Endothelial cell (in vitro differentiated cells): Measurements from ENCODE around the gene ASGR2. TPM values are rescaled to one million over a fixed set of nuclear protein-coding genes. Genes with fewer than 3 reads are reported as not detected.
"Not testable (repeated sequence)": the region's sequence is repeated elsewhere in the genome, so short reads cannot be mapped to it uniquely, and the experiment has no call there.

Experiments used
- DNase-seq: peaks from one replicate; pipeline ENCODE4 v3.0.0; 2021; ENCODE audit warnings: low spot score
- H3K27ac Mint-ChIP-seq: one replicate; pipeline ENCODE4 v1.8.0; 2021; ENCODE audit warnings: mixed read lengths, inconsistent platforms; ENCODE audit not compliant: unreplicated experiment
- H3K27me3 Mint-ChIP-seq: one replicate; pipeline ENCODE4 v1.8.0; 2021; ENCODE audit warnings: mild to moderate bottlenecking, moderate library complexity, mixed read lengths, inconsistent platforms; ENCODE audit not compliant: unreplicated experiment
- H3K36me3 Mint-ChIP-seq: one replicate; pipeline ENCODE4 v1.8.0; 2021; ENCODE audit warnings: mild to moderate bottlenecking, low read depth, mixed read lengths, inconsistent platforms; ENCODE audit not compliant: unreplicated experiment
- H3K4me1 Mint-ChIP-seq: one replicate; pipeline ENCODE4 v1.8.0; 2021; ENCODE audit warnings: mild to moderate bottlenecking, mixed read lengths, inconsistent platforms; ENCODE audit not compliant: unreplicated experiment
- H3K4me3 Mint-ChIP-seq: one replicate; pipeline ENCODE4 v1.8.0; 2021; ENCODE audit warnings: mild to moderate bottlenecking, mixed read lengths, inconsistent platforms; ENCODE audit not compliant: unreplicated experiment
- H3K9me3 Mint-ChIP-seq: one replicate; pipeline ENCODE4 v1.8.0; 2021; ENCODE audit warnings: mixed read lengths, inconsistent platforms; ENCODE audit not compliant: unreplicated experiment
- total RNA-seq: library from RNA; stranded (reverse); fragmentation: NEBNext Ultra II Directional; extraction: Animal tissue kit (Norgen Biotek cat#: 25700); gene quantifications from one replicate; pipeline ENCODE4 v1.2.1, GENCODE V29; 2021; ENCODE audit not compliant: unreplicated experiment
- TF ChIP-seq, protein P1 (sequence below): fragments of 200-600 bp; sonication (generic); IDR thresholded peaks from one replicate; pipeline ENCODE4 v1.5.0; 2021; ENCODE audit warnings: antibody characterized with exemption; ENCODE audit not compliant: unreplicated experiment

The ASGR2 gene
- total RNA-seq, 1 donor from 2014 or later: 0.41 TPM

DNA sequence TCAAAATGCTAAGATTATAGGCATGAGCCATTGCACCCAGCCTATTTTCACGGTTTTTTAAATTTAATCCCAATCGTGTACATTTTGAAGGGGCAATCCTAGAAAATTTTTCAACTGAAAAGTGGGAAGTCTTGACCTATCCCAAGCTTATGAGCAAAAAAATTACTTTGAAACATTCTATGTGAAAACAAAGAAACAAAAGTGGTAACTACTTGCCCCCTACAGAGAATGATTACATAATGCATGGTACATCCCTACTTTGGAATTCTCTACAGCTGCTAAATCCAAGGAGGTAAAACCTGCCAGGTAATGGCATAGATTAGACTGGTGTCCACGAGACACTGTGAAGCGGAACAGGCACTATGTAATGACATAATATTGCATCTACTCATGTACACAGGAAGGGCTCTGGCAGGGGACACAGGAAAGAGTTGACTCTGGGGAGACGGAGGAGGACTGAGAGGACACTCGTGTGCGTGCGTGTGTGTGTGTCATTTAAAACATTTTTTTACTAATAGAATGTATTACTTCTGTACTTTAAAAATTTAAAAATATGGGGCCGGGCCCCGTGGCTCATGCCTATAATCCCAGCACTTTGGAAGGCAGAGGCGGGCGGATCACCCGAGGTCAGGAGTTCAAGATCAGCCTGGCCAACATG, 15.7 kb downstream of the ASGR2 start:
- Mint-ChIP-seq H3K4me3 (no peak overlapping the region), H3K4me1 (peaks cover 31% of the 10 kb centered on the region), H3K27me3 (peaks cover 12% of the 10 kb centered on the region), H3K36me3 (peaks cover 3% of the 10 kb centered on the region), H3K9me3 (no peaks in the 10 kb centered on the region), H3K27ac (no peak overlapping the region)
- DNase-seq: no peak
- TF ChIP-seq, protein P1, sequence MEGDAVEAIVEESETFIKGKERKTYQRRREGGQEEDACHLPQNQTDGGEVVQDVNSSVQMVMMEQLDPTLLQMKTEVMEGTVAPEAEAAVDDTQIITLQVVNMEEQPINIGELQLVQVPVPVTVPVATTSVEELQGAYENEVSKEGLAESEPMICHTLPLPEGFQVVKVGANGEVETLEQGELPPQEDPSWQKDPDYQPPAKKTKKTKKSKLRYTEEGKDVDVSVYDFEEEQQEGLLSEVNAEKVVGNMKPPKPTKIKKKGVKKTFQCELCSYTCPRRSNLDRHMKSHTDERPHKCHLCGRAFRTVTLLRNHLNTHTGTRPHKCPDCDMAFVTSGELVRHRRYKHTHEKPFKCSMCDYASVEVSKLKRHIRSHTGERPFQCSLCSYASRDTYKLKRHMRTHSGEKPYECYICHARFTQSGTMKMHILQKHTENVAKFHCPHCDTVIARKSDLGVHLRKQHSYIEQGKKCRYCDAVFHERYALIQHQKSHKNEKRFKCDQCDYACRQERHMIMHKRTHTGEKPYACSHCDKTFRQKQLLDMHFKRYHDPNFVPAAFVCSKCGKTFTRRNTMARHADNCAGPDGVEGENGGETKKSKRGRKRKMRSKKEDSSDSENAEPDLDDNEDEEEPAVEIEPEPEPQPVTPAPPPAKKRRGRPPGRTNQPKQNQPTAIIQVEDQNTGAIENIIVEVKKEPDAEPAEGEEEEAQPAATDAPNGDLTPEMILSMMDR: no peak

DNA sequence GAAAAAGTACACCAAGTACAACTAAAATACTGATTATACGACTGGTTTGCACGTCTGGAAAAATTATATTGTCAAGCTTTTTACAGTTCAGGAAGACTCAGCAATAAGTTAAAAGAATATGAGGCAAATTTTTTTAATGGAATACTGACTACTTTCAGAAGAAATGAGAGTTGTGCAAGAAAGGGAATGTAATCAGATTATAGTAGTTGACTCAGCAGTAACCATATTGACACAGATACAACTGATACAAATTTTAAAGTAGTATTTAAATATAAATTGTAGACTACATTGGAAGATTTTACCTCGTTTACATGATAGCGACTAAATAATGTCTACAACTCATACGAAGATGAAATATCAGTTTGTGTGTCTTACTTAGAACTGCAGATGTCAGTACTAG, 16.7 kb downstream of the ASGR2 start:
- no peak for DNase-seq
- Mint-ChIP-seq H3K9me3 (no peaks in the 10 kb centered on the region), H3K27me3 (peaks cover 17% of the 10 kb centered on the region), H3K4me1 (peaks cover 34% of the 10 kb centered on the region), H3K27ac (no peak overlapping the region), H3K36me3 (peaks cover 3% of the 10 kb centered on the region), H3K4me3 (no peak overlapping the region)
- TF ChIP-seq, protein P1: no peak

DNA sequence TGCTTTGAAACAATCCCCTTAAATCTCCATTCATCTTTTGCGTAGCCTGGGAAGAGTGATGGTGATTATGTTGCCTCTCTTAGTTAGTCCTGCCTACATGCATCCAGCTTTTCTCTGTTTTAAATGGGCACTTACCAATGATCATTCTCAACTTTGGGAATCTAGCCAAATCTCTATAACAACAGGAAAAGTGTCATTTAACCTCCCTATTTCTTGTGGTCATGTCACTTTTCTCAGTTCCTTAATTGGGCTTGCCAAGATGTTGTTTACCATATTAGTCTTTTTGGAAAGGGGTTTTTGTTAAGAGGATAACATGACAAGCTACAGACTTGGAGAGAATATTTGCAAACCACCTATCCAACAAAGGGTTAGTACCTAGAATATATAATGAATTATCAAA, 19.0 kb downstream of the ASGR2 start:
- no peak overlapping the region for H3K27ac Mint-ChIP-seq
- no peak overlapping the region for H3K4me3 Mint-ChIP-seq
- no peak for DNase-seq
- H3K27me3 Mint-ChIP-seq: peaks cover 14% of the 10 kb centered on the region
- H3K4me1 Mint-ChIP-seq: peaks cover 22% of the 10 kb centered on the region
- peaks cover 3% of the 10 kb centered on the region for H3K36me3 Mint-ChIP-seq
- H3K9me3 Mint-ChIP-seq: no peaks in the 10 kb centered on the region
- TF ChIP-seq, protein P1: no peak

DNA sequence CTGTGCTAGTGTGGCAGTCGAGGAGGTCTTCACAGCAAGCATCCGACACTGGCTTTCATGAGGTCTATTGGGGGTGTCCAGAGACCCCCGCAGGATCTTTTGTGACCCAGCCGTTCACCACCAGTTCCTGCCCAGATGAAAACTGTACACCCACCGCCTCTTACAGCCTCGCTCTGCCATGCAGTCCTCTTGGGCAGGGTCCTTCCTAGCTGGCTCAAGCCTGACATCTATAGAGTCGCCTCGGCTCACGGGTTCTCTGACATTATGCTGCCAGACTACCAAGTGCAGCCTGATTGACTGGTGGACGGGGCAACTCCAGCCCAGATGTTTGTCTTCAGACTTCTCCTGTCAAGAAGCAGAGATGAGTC, 20.0 kb downstream of the ASGR2 start:
- peaks cover 14% of the 10 kb centered on the region for H3K27me3 Mint-ChIP-seq
- TF ChIP-seq, protein P1: no peak
- no peak overlapping the region for H3K4me3 Mint-ChIP-seq
- no peaks in the 10 kb centered on the region for H3K9me3 Mint-ChIP-seq
- peaks cover 19% of the 10 kb centered on the region for H3K4me1 Mint-ChIP-seq
- H3K36me3 Mint-ChIP-seq: peaks cover 3% of the 10 kb centered on the region
- no peak for DNase-seq
- peak overlapping the region; percentile 90 for H3K27ac Mint-ChIP-seq

DNA sequence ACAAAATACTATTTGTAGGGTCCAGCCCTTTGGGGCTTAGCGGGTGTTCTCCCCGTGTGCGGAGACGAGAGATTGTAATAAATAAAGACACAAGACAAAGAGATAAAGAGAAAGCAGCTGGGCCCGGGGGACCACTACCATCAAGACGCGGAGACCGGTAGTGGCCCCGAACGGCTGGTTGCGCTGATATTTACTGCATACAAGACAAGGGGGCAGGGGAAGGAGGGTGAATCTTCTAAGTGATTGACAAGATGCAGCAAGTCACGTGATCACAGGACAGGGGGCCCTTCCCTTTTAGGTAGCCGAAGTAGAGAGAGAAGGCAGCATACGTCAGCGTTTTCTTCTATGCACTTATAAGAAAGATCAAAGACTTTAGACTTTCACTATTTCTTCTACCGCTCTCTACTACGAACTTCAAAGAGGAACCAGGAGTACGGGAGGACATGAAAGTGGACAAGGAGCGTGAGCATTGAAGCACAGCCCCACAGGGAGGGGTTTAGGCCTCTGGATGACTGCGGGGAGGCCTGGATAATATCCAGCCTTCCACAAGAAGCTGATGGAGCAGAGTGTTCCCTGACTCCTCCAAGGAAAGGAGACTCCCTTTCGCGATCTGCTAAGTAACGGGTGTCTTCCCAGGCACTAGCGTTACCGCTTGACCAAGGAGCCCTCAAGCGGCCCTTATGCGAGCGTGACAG, 23.2 kb downstream of the ASGR2 start:
- not testable (repeated sequence) for H3K9me3 Mint-ChIP-seq, H3K36me3 Mint-ChIP-seq

DNA sequence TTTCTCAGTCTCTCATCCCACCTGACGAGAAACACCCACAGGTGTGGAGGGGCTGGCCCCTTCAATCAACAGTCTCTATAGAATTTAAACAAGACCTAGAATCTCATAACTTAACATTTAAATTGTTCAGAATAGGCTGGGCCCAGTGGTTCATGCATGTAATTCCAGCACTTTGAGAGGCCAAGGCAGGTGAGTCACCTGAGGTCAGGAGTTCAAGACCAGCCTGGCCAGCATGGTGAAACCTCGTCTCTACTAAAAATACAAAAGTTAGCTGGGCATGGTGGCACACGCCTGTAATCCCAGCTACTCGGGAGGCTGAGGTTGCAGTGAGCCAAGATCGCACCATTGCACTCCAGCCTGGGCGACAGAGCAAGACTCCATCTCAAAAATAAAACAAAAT, 25.1 kb downstream of the ASGR2 start:
- H3K4me3 Mint-ChIP-seq, H3K36me3 Mint-ChIP-seq, DNase-seq, H3K9me3 Mint-ChIP-seq, H3K27ac Mint-ChIP-seq: not testable (repeated sequence)
- Mint-ChIP-seq H3K27me3 (peaks cover 13% of the 10 kb centered on the region), H3K4me1 (peaks cover 33% of the 10 kb centered on the region)

More for the DNA sequence above, 23.2 kb downstream of the ASGR2 start:
- not testable (repeated sequence) for DNase-seq, H3K27ac Mint-ChIP-seq, H3K4me3 Mint-ChIP-seq
- Mint-ChIP-seq H3K27me3 (peaks cover 19% of the 10 kb centered on the region), H3K4me1 (peaks cover 37% of the 10 kb centered on the region)

DNA sequence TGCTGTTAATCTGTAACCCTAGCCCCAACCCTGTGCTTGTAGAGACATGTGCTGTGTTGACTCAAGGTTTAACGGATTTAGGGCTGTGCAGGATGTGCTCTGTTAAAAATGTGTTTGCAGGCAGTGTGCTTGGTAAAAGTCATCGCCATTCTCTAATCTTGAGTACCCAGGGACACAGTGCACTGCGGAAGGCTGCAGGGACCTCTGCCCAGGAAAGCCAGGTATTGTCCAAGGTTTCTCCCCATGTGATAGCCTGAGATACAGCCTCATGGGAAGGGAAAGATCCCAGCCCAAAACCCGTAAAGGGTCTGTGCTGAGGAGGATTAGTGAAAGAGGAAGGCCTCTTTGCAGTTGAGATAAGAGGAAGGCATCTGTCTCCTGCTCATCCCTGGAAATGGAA, 26.2 kb downstream of the ASGR2 start:
- H3K4me3 Mint-ChIP-seq, H3K9me3 Mint-ChIP-seq, DNase-seq, H3K27ac Mint-ChIP-seq, H3K36me3 Mint-ChIP-seq: not testable (repeated sequence)
- peaks cover 31% of the 10 kb centered on the region for H3K4me1 Mint-ChIP-seq
- H3K27me3 Mint-ChIP-seq: peaks cover 11% of the 10 kb centered on the region
